Pons (tissue), 1 donor: Measurements from ENCODE around the gene NARS2.
"Not testable (repeated sequence)": the region's sequence is repeated elsewhere in the genome, so short reads cannot be mapped to it uniquely, and the experiment has no call there.

Experiments used
- DNase-seq: peaks from one replicate; pipeline ENCODE4 v3.0.0-alpha.2; 2016; ENCODE audit warnings: low spot score

Gene NARS2

GRCh38 chr11:78542007-78542406 is 32.7 kb downstream of the NARS2 start:
- DNase-seq, result no peak

GRCh38 chr11:78541537-78541936 is 33.1 kb downstream of the NARS2 start:
- no peak for DNase-seq

DNA sequence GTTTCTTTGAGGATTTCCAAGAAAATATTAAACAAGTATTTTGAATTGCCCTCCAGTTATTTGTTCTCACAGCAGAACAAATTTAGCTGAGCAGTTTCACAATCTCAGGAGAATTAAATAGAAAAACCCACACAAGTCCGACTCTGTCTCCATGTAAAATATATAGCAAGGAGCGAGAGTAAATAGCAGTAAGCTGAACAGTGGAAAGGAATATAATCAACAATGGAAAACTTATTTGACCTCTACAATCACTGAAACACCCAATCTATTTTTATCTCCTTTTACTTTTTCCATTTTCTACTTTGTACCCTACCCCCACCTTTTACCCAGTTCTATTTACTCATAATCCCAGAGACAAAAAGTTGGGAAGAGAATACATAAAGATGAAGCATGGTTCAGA is 34.4 kb downstream of the NARS2 start:
- no peak for DNase-seq

DNA sequence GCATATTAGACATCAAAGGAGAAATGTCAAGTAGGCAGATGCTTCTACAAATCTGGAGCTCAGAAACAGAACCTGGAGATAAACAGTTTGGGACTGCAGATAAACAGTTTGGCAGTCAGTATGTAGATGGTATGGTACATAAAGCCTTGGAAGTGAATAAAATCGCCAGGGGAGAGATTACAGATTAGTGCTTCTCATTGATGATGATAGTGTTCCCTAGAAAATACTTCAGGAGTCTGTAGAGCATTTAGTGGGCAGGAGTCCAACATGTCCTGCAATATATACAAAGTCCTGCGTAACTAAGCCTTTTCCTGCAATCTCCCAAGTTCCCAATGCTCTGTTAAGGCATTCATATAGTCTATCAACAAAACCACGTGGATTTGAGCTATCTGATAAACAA is 35.2 kb downstream of the NARS2 start:
- DNase-seq, result no peak

DNA sequence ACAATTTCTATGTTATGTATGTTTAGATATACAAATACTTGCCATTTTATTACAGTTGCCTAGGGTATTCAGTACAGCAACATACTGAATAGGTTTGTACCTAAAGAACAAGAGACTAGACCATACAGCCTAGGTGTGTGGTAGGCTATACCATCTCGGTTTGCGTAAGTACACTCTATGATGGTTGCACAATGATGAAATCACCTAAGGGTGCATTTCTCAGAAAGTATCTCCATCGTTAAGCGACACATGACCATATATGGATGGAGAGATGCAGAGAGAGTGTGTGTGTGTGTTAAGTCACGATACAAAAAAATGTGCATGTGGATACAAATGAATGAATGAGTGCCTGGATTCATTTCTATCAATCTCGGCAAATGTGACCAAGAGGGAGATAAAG is 37.7 kb downstream of the NARS2 start:
- DNase-seq, result no peak

DNA sequence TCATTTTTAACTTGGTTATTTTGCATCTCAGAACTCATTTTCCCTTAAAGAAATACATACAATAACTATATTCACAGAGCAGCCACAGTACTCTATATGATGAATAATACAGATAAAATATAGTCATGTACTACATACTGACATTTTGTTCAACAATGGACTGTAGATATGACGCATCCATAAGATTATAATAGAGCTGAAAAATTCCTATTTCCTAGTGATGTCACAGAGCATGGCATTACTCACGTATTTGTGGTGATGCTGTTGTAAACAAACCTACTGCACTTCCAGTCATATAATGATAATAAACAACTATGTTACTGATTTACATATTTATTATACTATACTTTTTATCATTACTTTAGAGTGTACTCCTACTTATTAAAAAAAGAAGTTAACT is 38.7 kb downstream of the NARS2 start:
- DNase-seq, result no peak

GRCh38 chr11:78535027-78535426 is 39.6 kb downstream of the NARS2 start:
- no peak for DNase-seq

GRCh38 chr11:78533399-78533798 is 41.3 kb downstream of the NARS2 start:
- DNase-seq, result peak; percentile 14

DNA sequence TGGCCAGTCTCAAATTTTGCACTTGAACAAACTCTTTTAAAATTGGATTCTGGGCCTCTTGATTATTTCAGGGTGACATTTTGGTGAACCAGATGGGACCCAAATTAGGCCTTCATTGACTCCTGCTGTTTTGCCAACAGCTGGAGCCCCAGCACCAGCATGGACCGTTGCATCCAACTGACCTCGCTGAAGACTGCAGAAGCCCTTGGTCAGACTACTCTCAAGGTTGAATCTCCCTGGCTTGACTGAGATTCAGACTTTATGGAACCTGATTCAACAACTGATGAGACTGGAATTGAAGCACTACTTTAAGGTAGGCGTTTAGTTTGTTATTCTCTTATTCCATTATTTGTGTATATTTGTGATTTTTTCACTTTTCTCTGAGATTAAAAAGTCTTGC is 41.7 kb downstream of the NARS2 start:
- DNase-seq, result no peak

DNA sequence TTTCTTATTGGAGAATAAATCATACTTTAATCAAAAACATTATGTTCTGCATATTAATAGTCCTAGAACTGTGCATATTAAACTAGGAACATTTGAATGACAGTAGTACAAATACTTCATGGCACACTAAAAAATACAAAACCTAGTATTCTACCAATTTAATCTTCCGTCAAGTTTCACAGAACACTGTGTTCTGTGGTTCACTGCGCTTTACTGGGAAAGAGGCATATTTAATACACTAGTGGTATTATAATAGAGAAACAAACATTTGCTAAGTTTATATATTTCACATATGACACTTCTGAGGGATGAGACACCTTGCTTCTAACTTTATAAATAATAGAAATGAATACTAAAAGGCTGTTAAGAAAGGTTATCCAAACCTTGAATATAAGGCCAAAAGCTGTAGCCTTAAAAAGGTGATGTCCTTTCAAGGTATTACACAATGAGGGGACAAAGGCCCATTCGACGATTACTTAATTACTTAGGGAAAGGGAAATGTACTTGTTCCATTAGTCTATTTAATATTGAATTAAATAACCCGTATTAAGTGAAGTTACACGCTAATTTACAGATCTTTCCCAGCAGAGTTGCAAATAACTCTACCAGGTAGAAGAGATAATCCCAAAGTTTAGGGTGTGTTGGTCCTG is 48.0 kb downstream of the NARS2 start:
- no peak for DNase-seq

DNA sequence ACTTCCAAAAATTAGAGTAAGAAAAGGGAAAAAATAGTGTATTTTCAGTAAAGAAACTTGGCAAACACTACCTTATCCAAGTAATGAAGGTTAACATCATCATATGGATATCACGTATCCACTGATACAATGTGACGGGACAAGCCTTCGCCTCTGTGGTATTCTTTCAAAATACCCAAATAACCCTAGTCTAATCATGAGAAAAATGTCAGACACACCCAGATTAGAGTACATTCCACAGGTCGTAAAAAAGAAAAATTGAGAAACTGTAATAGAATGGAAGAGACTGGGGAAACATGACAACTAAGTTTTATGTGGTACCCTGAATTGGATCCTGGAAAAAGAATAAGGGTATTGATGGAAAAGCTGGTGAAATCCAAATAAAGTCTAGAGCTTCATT is 48.9 kb downstream of the NARS2 start:
- no peak for DNase-seq

DNA sequence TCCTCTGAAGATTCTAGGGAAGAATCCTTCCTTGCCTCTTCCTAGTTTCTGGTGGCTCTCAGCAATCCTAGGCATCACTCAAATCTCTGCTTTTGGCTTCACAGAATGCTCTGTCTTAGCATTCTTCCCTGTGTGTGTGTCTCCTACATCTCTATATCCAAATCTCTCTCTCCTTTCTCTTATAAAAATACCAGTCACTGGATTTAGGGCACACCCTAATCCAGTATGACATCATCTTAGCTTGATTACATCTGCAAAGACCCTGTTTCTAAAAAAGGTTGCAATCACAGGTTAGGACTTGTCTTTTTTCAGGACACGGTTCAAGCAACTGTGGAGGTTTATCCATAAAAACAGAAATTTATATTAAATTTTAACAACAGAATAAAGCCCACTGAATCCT is 54.4 kb downstream of the NARS2 start:
- DNase-seq, result no peak

- no peak for DNase-seq
Observed at GRCh38 chr11:78516281-78516680, 58.4 kb downstream of the NARS2 start.

GRCh38 chr11:78514922-78515502 is 59.7 kb downstream of the NARS2 start:
- no peak for DNase-seq

- DNase-seq, result not testable (repeated sequence)
Observed at GRCh38 chr11:78513085-78513484, 61.6 kb downstream of the NARS2 start.

GRCh38 chr11:78510597-78510996 is 64.1 kb downstream of the NARS2 start:
- no peak for DNase-seq

DNA sequence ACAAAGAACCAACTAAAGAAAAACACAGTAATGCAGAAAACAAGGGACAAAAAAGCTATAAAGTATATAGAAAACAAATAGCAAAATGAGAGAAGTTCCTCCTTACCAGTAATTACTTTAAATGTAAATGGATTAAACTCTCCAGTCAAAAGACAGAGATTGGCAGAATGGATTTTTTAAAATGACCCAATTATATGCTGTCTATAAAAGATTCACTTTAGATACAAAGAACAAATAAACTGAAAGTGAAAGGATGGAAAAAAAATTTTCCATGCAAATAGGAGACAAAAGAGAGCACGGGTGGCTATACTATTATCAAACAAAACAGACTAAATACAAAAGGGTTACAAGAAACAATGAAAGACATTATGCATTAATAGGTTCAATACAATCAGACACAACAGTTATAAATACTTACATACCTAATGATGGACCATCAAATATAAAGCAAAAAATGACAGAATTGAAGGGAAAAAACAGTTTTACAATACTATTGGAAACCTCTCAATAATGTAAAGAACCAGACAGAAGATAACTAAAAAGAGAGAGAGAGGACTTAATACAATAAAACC is 64.6 kb downstream of the NARS2 start:
- no peak for DNase-seq

GRCh38 chr11:78504708-78505107 is 70.0 kb downstream of the NARS2 start:
- DNase-seq, result no peak

DNA sequence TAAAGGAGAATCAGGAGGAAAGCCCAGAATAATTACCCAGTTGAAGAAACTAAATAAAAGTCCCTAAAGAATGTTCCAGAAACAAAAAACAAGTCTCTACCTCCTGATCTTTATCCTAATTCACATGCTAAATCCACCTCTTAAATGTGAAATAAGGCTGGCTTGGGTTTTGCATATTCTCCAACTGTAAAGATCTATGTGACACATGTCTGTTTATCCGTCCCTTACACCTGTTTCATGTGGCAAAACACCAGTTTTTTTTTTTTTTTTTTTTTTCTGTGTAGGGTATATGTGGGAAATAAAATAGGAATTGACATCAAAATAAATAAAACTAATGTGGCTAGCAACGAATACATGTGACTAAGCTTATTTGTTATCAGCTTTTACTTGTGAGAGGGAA is 70.5 kb downstream of the NARS2 start:
- DNase-seq, result no peak

- no peak for DNase-seq
Observed at GRCh38 chr11:78499971-78500370, 74.7 kb downstream of the NARS2 start.

- DNase-seq, result no peak
Observed at GRCh38 chr11:78497293-78497692, 77.4 kb downstream of the NARS2 start.

GRCh38 chr11:78493413-78493975 is 81.2 kb downstream of the NARS2 start:
- DNase-seq, result no peak

- DNase-seq, result no peak
Observed at GRCh38 chr11:78492973-78493372, 81.7 kb downstream of the NARS2 start.

GRCh38 chr11:78489184-78489583 is 85.5 kb downstream of the NARS2 start:
- no peak for DNase-seq
